BJ (cell line): ENCODE data around the gene SRPK3. TPM values are rescaled to one million over a fixed set of nuclear protein-coding genes. Genes with fewer than 3 reads are reported as not detected.

ENCODE experiments used
- CTCF ChIA-PET: fragments of 350-600 bp; formaldehyde crosslinking; extraction: SDS; loops from one replicate; lab custom pipeline; 2021; ENCODE audit warnings: antibody characterized with exemption, inconsistent platforms; lab: Yijun Ruan, JAX
- POLR2A ChIA-PET: fragments of 300-600 bp; sonication (Branson Sonifier 250); formaldehyde crosslinking; extraction: SDS; loops from one replicate; lab custom pipeline; 2021; ENCODE audit warnings: antibody characterized with exemption; lab: Charles Lee
- DNase-seq: peaks from one replicate; pipeline ENCODE4 v3.0.0-alpha.2; 2011; ENCODE audit warnings: low read depth
- H3K27me3 ChIP-seq: 2 replicates; pipeline ENCODE4 v1.6.0; 2011; ENCODE audit warnings: low read length; ENCODE audit not compliant: control insufficient read depth, insufficient read depth
- H3K36me3 ChIP-seq: 2 replicates; pipeline ENCODE4 v1.5.1; 2011; ENCODE audit warnings: low read length; ENCODE audit not compliant: control insufficient read depth, insufficient read depth
- H3K4me3 ChIP-seq: 2 replicates; pipeline ENCODE4 v1.5.1; 2011; ENCODE audit warnings: low read depth, mild to moderate bottlenecking, control low read depth, low read length
- polyA plus RNA-seq: library from polyadenylated mRNA; depleted of rRNA; stranded (reverse); fragments of >200 nt; gene quantifications from 2 replicates; pipeline ENCODE4 v1.2.3, GENCODE V29; 2011
- TF ChIP-seq, protein P1 (sequence below): IDR thresholded peaks from 2 replicates; pipeline ENCODE4 v1.5.1; 2011; ENCODE audit warnings: low read depth, mild to moderate bottlenecking, control low read depth, inconsistent platforms, low read length, moderate library complexity; ENCODE audit not compliant: insufficient read depth

Gene SRPK3
- polyA plus RNA-seq, 1 experiment, result 1.1 TPM

DNA sequence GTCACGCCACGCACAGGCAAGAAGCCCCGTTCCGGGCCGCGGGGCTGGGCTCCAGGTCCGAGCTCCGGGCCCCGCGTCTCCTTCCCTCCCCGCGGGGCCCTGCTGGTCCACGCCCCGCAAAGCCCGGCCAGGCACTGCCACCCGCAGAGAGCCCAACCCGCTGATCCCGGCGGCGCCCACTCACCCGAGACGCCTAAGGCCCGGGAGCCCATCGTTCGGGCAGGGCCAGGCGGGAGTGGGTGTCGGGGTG, 48.6 kb downstream of the SRPK3 start:
- ChIA-PET CTCF (no interaction called here), POLR2A (no interaction called here)
- TF ChIP-seq, protein P1, sequence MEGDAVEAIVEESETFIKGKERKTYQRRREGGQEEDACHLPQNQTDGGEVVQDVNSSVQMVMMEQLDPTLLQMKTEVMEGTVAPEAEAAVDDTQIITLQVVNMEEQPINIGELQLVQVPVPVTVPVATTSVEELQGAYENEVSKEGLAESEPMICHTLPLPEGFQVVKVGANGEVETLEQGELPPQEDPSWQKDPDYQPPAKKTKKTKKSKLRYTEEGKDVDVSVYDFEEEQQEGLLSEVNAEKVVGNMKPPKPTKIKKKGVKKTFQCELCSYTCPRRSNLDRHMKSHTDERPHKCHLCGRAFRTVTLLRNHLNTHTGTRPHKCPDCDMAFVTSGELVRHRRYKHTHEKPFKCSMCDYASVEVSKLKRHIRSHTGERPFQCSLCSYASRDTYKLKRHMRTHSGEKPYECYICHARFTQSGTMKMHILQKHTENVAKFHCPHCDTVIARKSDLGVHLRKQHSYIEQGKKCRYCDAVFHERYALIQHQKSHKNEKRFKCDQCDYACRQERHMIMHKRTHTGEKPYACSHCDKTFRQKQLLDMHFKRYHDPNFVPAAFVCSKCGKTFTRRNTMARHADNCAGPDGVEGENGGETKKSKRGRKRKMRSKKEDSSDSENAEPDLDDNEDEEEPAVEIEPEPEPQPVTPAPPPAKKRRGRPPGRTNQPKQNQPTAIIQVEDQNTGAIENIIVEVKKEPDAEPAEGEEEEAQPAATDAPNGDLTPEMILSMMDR, result no peak
- Histone ChIP-seq H3K4me3 (peak overlapping the region; percentile 11), H3K27me3 (peaks cover 9% of the 10 kb centered on the region; the same call in 1 of the 2 replicates), H3K36me3 (no peaks in the 10 kb centered on the region)
- DNase-seq, result no peak

DNA sequence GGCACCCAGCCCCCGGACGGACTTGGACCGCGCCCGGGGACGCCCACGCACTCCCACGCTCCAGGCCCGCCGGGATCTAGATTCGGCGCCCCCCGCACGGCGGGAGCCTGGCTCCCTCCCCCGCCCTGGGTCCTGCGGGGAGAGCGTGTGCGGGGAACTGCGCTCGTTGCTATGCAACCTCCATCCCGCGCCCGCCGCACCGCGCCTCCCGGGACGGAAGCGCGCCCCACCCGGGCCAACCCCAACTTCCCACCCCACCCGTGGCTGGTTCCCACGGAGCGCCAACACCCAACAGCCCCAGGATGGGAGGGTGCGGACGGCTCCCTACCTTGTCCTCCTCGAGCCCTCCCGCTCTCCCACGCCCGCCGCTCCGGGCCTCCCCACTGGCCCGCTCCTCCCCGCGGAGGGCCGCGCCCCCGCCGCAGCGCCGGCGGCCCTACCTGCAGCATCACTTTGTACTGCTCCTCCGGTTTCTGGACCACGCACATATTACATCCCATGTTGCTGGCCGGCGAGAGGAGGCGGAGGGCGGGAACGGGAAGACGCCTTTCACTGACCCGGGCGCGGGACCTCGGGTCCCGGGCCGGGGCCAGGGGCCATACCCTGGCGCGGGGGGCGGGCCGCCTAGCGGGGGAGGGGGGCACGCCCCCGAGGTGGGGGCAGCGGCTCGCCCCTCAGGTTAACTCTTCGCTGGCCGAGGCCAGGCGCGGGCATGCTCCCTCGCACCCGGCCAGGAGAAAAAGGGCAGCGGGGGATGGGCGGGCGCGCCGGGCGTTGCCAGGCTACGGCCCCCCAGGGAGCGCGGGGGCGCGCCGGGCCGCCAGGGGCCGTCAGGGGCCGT, 49.2 kb downstream of the SRPK3 start, which contains the start of gene PDZD4:
PDZD4 (minus strand) TSS at position 746 of the 841 bp plus-strand sequence; CDS start at position 500, 246 bp downstream.
- Histone ChIP-seq H3K27me3 (peaks cover 9% of the 10 kb centered on the region; the same call in 1 of the 2 replicates), H3K36me3 (no peaks in the 10 kb centered on the region), H3K4me3 (peak within 1 kb of the TSS; percentile 19)
- no peak for DNase-seq
- ChIA-PET POLR2A (no interaction called here), CTCF (no interaction called here)
- TF ChIP-seq, protein P1, result no peak

DNA sequence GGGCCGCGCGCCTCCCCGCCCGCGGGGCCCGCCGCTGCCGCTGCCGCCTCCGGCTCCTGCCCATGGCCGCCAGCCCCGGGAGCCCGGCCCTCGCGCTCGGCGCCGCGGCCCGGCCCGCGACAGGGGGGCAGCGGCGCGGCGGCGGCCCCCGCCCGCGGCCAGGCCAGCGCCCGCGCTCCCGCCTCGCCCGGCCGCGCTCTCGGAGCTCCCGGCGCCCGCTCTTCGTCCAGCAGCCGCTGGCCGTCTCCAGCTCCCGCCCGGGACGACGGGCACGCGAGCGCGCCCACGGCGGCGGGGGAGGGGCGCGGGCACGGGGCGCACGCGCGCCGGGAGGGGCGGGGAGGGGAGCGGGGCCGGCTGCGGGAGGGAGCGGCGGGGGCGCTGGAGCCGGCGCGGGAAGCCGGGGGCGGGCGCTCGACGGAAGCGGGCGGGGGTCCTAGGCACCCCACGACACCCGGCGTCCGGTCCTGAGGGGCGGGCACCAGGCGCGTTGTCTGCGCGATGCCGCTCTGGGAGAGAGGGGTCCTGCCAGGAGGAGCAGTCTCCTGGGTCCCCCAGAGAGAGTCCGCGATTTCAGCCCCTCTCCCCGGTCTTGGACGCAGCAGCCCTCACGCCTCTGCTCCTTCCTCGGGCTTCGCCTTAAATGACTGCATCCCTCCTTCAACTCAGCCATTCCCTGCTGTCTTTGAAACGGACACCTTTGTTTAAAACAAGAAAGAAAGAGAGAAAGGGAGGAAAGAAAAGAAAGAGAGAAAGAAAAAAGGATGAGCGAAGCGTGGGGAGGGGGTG, 50.0 kb downstream of the SRPK3 start:
- TF ChIP-seq, protein P1, result no peak
- Histone ChIP-seq H3K27me3 (peaks cover 9% of the 10 kb centered on the region; the same call in 1 of the 2 replicates), H3K4me3 (no peak overlapping the region), H3K36me3 (no peaks in the 10 kb centered on the region)
- no peak for DNase-seq
- CTCF ChIA-PET, result no interaction called here
- POLR2A ChIA-PET, result no interaction called here

DNA sequence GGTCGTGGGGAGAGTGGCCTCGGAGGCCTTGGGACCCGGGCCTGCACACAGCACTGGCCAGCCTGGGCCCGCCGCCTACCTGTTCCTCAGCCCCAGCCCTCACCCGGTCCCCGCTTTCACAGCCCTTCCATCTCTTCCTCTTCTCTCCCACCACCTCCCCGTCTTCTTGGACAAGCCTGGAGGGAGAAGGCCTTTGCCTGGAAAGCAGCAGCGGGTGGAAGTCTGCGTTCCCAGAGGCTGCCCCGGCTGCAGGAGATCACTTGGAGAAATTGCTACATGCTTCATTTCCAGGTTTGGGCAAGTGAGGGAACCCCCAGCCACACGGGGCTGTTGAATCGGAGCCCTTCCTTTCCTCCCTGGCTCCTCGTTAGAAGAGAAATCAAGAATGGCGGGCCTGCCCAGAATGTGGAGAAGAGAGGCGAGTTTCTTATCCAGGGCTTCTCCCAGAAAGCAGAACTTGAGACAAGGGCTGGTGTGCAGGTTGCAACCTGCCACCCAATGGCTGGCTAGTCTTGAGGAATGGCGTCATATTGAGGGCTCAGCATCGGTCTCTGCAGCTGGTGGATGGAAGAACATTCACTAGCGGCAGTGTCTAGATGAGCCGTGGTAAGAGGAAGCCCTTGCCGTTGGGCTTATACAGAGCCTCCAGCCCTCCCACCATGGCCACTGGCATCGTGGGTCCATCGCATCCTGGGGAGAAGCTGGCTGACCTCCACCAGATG, 50.7 kb downstream of the SRPK3 start:
- POLR2A ChIA-PET, result no interaction called here
- H3K4me3 ChIP-seq, result no peak overlapping the region
- TF ChIP-seq, protein P1, result no peak
- H3K36me3 ChIP-seq, result no peaks in the 10 kb centered on the region
- peaks cover 9% of the 10 kb centered on the region; the same call in 1 of the 2 replicates for H3K27me3 ChIP-seq
- no peak for DNase-seq
- CTCF ChIA-PET, result no interaction called here

DNA sequence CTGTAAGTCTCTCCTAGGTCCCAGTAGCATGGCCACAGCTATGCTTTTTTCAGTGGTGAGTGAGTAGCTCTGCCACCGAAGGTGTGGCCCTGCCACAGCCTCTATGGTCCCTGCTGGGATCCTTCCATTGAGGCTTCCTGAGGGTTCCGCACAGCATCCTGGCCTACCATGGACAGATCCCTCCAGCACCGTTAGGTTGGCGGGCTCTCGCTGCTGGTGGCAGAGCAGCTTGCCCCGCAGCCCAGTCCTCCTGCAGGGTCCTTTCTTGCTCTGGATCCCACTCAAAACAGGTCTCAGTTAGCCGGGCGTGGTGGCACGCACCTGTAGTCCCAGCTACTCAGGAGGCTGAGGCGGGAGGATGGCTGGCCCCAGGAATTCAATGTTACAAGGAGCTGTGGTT, 51.9 kb downstream of the SRPK3 start:
- no peak overlapping the region for H3K4me3 ChIP-seq
- peaks cover 9% of the 10 kb centered on the region; the same call in 1 of the 2 replicates for H3K27me3 ChIP-seq
- TF ChIP-seq, protein P1, result no peak
- ChIA-PET POLR2A (no interaction called here), CTCF (no interaction called here)
- H3K36me3 ChIP-seq, result no peaks in the 10 kb centered on the region
- DNase-seq, result no peak
